HepG2 (cell line): ENCODE data around the gene EFNA2. TPM values are rescaled to one million over a fixed set of nuclear protein-coding genes. Genes with fewer than 3 reads are reported as not detected.

ENCODE experiments used
- BCL3 ChIP-seq: sonication (generic); formaldehyde crosslinking; IDR thresholded peaks from 2 replicates; pipeline ENCODE4 v1.5.1; 2020; ENCODE audit warnings: mild to moderate bottlenecking, missing genetic modification reagents, moderate library complexity
- BCL6 ChIP-seq: IDR thresholded peaks from 2 replicates; pipeline ENCODE4 v1.6.1; 2016; ENCODE audit warnings: missing genetic modification reagents, missing compliant biosample characterization
- GTF2F1 ChIP-seq: fragments of 150-350 bp; IDR thresholded peaks from 2 replicates; pipeline ENCODE4 v1.6.1; 2014; ENCODE audit warnings: low read length
- KDM5B ChIP-seq: sonication (generic); formaldehyde crosslinking; IDR thresholded peaks from 2 replicates; pipeline ENCODE4 v1.4.0; 2020; ENCODE audit warnings: missing genetic modification reagents, mild to moderate bottlenecking, borderline replicate concordance
- PCBP1 ChIP-seq: fragments of 200-400 bp; formaldehyde crosslinking; IDR thresholded peaks from 2 replicates; pipeline ENCODE4 v1.6.1; 2017; ENCODE audit warnings: mild to moderate bottlenecking, low read depth, low read length, borderline replicate concordance
- RARG ChIP-seq: sonication (generic); formaldehyde crosslinking; IDR thresholded peaks from 2 replicates; pipeline ENCODE4 v1.4.0; 2020; ENCODE audit warnings: low read depth, mild to moderate bottlenecking, missing genetic modification reagents
- SNAI1 ChIP-seq: sonication (generic); formaldehyde crosslinking; IDR thresholded peaks from 2 replicates; pipeline ENCODE4 v1.5.0; 2020; ENCODE audit warnings: mild to moderate bottlenecking, missing genetic modification reagents, borderline replicate concordance
- SNAPC4 ChIP-seq: sonication (generic); formaldehyde crosslinking; IDR thresholded peaks from 2 replicates; pipeline ENCODE4 v1.4.0; 2020; ENCODE audit warnings: mild to moderate bottlenecking, missing genetic modification reagents
- SYNCRIP ChIP-seq: fragments of 200-400 bp; formaldehyde crosslinking; IDR thresholded peaks from 2 replicates; pipeline ENCODE4 v1.6.1; 2018; ENCODE audit warnings: mild to moderate bottlenecking, low read depth, low read length; ENCODE audit not compliant: insufficient read depth
- XRCC5 ChIP-seq: fragments of 200-400 bp; formaldehyde crosslinking; optimal IDR thresholded peaks from 2 replicates; pipeline ENCODE3; 2017; ENCODE audit warnings: mild to moderate bottlenecking, low read length
- ZBTB7A ChIP-seq: sonication (generic); formaldehyde crosslinking; IDR thresholded peaks from 2 replicates; pipeline ENCODE4 v1.8.0; 2022; ENCODE audit warnings: mild to moderate bottlenecking, missing genetic modification reagents
- ZC3H13 ChIP-seq: sonication (generic); formaldehyde crosslinking; IDR thresholded peaks from 2 replicates; pipeline ENCODE4 v1.8.1; 2023; ENCODE audit warnings: mild to moderate bottlenecking, missing genetic modification reagents, moderate library complexity
- ZKSCAN1 ChIP-seq: fragments of 150-350 bp; IDR thresholded peaks from 2 replicates; pipeline ENCODE4 v1.6.1; 2014; ENCODE audit warnings: low read length
- ZNF350 ChIP-seq: sonication (generic); formaldehyde crosslinking; IDR thresholded peaks from 2 replicates; pipeline ENCODE4 v1.4.0; 2020; ENCODE audit warnings: mild to moderate bottlenecking, low read depth, missing genetic modification reagents, borderline replicate concordance
- polyA plus RNA-seq, 8 experiments: library from polyadenylated mRNA; depleted of rRNA in 3 of 8; stranded (reverse) in 7 of 8; unstranded in 1 of 8; fragments of >200 nt; fragmentation: Illumina TruSeq in 4 of 8; extraction: Trizol in 4 of 8; gene quantifications; 2 replicates each; pipeline versions ENCODE4 v1.2.1 to v1.2.3, GENCODE V29; 2011 to 2016; ENCODE audit warnings: low read depth in 4 of 8, missing spikeins in 1 of 8, mixed read lengths in 1 of 8; ENCODE audit not compliant: insufficient read depth in 1 of 8
- total RNA-seq, 5 experiments: library from RNA; depleted of rRNA; stranded (reverse); fragments of >200 nt; fragmentation: Illumina TruSeq; extraction: Trizol; gene quantifications; 2 replicates each; pipeline ENCODE4 v1.2.3, GENCODE V29; 2016; ENCODE audit warnings: low read depth in 1 of 5
- TF ChIP-seq, protein P1 (sequence below): sonication (generic); formaldehyde crosslinking; IDR thresholded peaks from 2 replicates; pipeline ENCODE4 v1.5.1; 2020; ENCODE audit warnings: missing genetic modification reagents, mild to moderate bottlenecking, borderline replicate concordance
- TF ChIP-seq, protein P2 (sequence below): sonication (generic); formaldehyde crosslinking; IDR thresholded peaks from 2 replicates; pipeline ENCODE4 v1.4.0; 2020; ENCODE audit warnings: missing genetic modification reagents
- TF ChIP-seq, protein P3 (sequence below): IDR thresholded peaks from 2 replicates; pipeline ENCODE4 v1.6.1; 2012; ENCODE audit warnings: inconsistent platforms

The EFNA2 gene
- total and polyA plus RNA-seq, 2 of the 13 experiments (the other 11 are each of a cell fraction or from before 2014, with no cell fraction given) = 6.0 to 9.9 TPM

DNA sequence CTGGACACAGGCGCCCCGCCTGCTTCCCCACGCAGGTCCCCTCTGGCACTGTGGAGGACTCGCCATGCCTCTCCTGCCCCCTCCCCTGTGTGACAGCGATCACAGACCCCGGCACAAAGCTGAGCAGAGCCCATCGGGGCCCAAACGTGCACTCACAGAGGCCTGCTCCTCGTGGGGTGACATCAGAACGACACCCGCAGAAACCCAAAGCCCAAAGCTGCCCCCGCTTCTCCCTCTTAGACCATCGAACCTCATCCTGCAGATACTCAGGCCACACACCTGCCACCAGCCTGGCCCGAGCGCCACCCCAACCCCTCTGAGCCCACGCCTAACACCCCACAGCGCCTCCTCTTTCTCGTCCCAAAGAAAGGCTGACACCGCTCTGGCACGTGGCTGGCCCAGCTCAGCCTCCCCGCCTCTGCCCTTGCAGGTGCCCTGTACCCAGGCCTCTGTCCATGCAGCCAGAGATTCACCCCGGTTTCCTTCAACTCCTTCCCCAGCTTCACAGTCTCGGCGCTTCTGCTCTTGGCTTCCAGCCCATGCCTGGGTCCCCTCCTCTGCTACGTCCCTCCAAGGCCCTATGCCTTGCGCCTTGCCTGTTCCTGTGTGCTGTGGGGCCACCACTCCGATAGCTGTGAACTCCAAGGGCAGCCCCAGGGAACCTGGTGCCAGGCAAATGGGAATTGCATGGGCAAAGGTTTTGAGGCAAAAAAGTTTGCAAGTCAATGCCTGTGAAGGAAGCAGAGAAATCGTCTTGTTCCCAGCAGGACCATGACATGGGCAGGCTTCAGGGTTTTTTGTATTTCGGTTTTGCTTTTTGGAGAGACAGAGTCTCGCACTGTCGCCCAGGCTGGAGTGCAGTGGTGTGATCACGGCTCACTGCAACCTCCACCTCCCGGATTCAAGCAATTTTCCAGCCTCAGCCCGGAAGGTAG is 47.0 kb upstream of the EFNA2 start (continued):
- TF ChIP-seq KDM5B (CRISPR knock-in tag) (peak; percentile 47; the same call in 1 of the 2 replicates), SNAPC4 (CRISPR knock-in tag) (no peak), BCL6 (no peak), ZNF350 (CRISPR knock-in tag) (peak; percentile 68), ZKSCAN1 (no peak), PCBP1 (peak; percentile 76; the same call in 1 of the 2 replicates), GTF2F1 (no peak), SYNCRIP (no peak), ZC3H13 (CRISPR knock-in tag) (0 out of 2 replicates have a peak, but pooled peaks have one; percentile 52), ZBTB7A (CRISPR knock-in tag) (0 out of 2 replicates have a peak, but pooled peaks have one; percentile 33), BCL3 (no peak), XRCC5 (no peak), RARG (CRISPR knock-in tag) (no peak), SNAI1 (0 out of 2 replicates have a peak, but pooled peaks have one; percentile 44)
- TF ChIP-seq, protein P1, sequence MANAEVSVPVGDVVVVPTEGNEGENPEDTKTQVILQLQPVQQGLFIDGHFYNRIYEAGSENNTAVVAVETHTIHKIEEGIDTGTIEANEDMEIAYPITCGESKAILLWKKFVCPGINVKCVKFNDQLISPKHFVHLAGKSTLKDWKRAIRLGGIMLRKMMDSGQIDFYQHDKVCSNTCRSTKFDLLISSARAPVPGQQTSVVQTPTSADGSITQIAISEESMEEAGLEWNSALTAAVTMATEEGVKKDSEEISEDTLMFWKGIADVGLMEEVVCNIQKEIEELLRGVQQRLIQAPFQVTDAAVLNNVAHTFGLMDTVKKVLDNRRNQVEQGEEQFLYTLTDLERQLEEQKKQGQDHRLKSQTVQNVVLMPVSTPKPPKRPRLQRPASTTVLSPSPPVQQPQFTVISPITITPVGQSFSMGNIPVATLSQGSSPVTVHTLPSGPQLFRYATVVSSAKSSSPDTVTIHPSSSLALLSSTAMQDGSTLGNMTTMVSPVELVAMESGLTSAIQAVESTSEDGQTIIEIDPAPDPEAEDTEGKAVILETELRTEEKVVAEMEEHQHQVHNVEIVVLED (CRISPR knock-in tag) = 0 out of 2 replicates have a peak, but pooled peaks have one; percentile 26
- TF ChIP-seq, protein P2, sequence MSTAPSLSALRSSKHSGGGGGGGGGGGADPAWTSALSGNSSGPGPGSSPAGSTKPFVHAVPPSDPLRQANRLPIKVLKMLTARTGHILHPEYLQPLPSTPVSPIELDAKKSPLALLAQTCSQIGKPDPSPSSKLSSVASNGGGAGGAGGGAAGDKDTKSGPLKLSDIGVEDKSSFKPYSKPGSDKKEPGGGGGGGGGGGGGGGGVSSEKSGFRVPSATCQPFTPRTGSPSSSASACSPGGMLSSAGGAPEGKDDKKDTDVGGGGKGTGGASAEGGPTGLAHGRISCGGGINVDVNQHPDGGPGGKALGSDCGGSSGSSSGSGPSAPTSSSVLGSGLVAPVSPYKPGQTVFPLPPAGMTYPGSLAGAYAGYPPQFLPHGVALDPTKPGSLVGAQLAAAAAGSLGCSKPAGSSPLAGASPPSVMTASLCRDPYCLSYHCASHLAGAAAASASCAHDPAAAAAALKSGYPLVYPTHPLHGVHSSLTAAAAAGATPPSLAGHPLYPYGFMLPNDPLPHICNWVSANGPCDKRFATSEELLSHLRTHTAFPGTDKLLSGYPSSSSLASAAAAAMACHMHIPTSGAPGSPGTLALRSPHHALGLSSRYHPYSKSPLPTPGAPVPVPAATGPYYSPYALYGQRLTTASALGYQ (CRISPR knock-in tag) = no peak
- TF ChIP-seq, protein P3, sequence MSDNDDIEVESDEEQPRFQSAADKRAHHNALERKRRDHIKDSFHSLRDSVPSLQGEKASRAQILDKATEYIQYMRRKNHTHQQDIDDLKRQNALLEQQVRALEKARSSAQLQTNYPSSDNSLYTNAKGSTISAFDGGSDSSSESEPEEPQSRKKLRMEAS = peak; percentile 39; the same call in 1 of the 2 replicates
